Upper lobe of left lung (tissue), 6 donors: Measurements from ENCODE around the gene AAGAB. TPM values are rescaled to one million over a fixed set of nuclear protein-coding genes. Genes with fewer than 3 reads are reported as not detected.

Experiments used
- ATAC-seq, 2 donors: fragments of 200-7000 bp; cut with Tn5 transposase; one replicate each; pipeline ENCODE4 v1.9.1; 2022; ENCODE audit warnings: mild to moderate bottlenecking in 2 of 2, moderate library complexity in 2 of 2; ENCODE audit not compliant: low FRiP score in 2 of 2
- DNase-seq, 2 donors: peaks; one replicate each; pipeline ENCODE4 v3.0.0-alpha.2; 2019 to 2020
- H3K27ac ChIP-seq, 4 donors: fragments of 200-600 bp; sonication (generic); one replicate each; pipeline ENCODE4 v1.5.1; 2016 to 2019
- H3K27me3 ChIP-seq, 4 donors: fragments of 200-600 bp; sonication (generic); one replicate each; pipeline ENCODE4 v1.5.1; 2017 to 2019
- H3K36me3 ChIP-seq, 4 donors: fragments of 200-600 bp; sonication (generic); one replicate each; pipeline ENCODE4 v1.5.1; 2016 to 2019
- H3K4me1 ChIP-seq, 4 donors: fragments of 200-600 bp; sonication (generic); one replicate each; pipeline ENCODE4 v1.5.1; 2018 to 2019
- H3K4me3 ChIP-seq, 4 donors: fragments of 200-600 bp; sonication (generic); one replicate each; pipeline ENCODE4 v1.5.1; 2017 to 2019; ENCODE audit warnings: mild to moderate bottlenecking in 2 of 4, moderate library complexity in 1 of 4
- H3K9me3 ChIP-seq, 4 donors: fragments of 200-600 bp; sonication (generic); one replicate each; pipeline ENCODE4 v1.5.1; 2018 to 2019
- CTCF ChIP-seq, 6 experiments: fragments of 450-650 bp in 4 of 6; fragments of 200-600 bp in 2 of 6; sonication (generic) in 2 of 6; IDR thresholded peaks; one replicate each; pipeline ENCODE4 v1.5.1; 2016 to 2019; ENCODE audit warnings: antibody characterized with exemption in 6 of 6
- EP300 ChIP-seq, 4 donors: sonication (generic); formaldehyde crosslinking; IDR thresholded peaks; one replicate each; pipeline ENCODE4 v1.5.1; 2017; ENCODE audit warnings: antibody characterized with exemption in 4 of 4, control low read depth in 2 of 4
- POLR2A ChIP-seq, 4 donors: fragments of 450-650 bp; IDR thresholded peaks; one replicate each; pipeline ENCODE4 v1.5.1; 2016 to 2017; ENCODE audit warnings: antibody characterized with exemption in 4 of 4, mild to moderate bottlenecking in 2 of 4
- POLR2AphosphoS5 ChIP-seq, 2 donors: sonication (generic); formaldehyde crosslinking; IDR thresholded peaks; one replicate each; pipeline ENCODE4 v1.5.1; 2017; ENCODE audit warnings: antibody characterized with exemption in 2 of 2
- WGBS, 2 donors: methylation state at CpG; one replicate each; pipeline ENCODE4 v1.1.5; 2017 to 2018; 5-methylcytosine and 5-hydroxymethylcytosine counted together
- total RNA-seq, 6 donors: library from RNA; depleted of rRNA in 4 of 6; stranded (reverse); fragments of >200 nt in 4 of 6; gene quantifications; one replicate each; pipeline versions ENCODE4 v1.1.0 to v1.2.1, GENCODE V29; 2016 to 2021
- donor health status: DM: no; HTN: no; CAD: no; lungs with moderate emphysema.
- donor health status: DM: no; HTN: yes; CAD: no; lungs with severe emphysema.

The AAGAB gene
- total RNA-seq, 6 donors from 2014 or later, result 23.0 to 54.2 (median 32.3) TPM

GRCh38 chr15:67192185-67192820 is 62.2 kb downstream of the AAGAB start:
- H3K36me3 ChIP-seq, result peaks cover 0 to 48% (median 13%) of the 10 kb centered on the region in 4 donors
- H3K9me3 ChIP-seq, result no peaks in the 10 kb centered on the region
- DNase-seq (no peak), ATAC-seq (no peak)
- H3K27ac ChIP-seq, result no peak overlapping the region
- H3K4me1 ChIP-seq, result peaks cover 0 to 2% (median 0%) of the 10 kb centered on the region in 4 donors
- WGBS, 2 donors, result 83 to 88% methylated on average over 5 of the region's 5 CpGs
- TF ChIP-seq EP300 (IDR thresholded peaks at IDR 0.05) (no peak), CTCF (IDR thresholded peaks at IDR 0.05) (no peak), POLR2A (IDR thresholded peaks at IDR 0.05) (no peak), POLR2AphosphoS5 (IDR thresholded peaks at IDR 0.05) (no peak)
- H3K4me3 ChIP-seq, result no peak overlapping the region
- H3K27me3 ChIP-seq, result no peaks in the 10 kb centered on the region

GRCh38 chr15:67190813-67191212 is 63.6 kb downstream of the AAGAB start:
- peaks cover 11 to 13% (median 11%) of the 10 kb centered on the region in 4 donors for H3K4me1 ChIP-seq
- peak overlapping the region in 1 of 4 donors; percentile 59 for H3K27ac ChIP-seq
- 83 to 98% methylated on average over 9 to 11 of the region's 11 CpGs for WGBS, 2 donors
- no peaks in the 10 kb centered on the region for H3K9me3 ChIP-seq
- DNase-seq (no peak), ATAC-seq (no peak)
- no peak overlapping the region for H3K4me3 ChIP-seq
- H3K36me3 ChIP-seq, result peaks cover 0 to 51% (median 14%) of the 10 kb centered on the region in 4 donors
- TF ChIP-seq CTCF (IDR thresholded peaks at IDR 0.05) (no peak), POLR2AphosphoS5 (IDR thresholded peaks at IDR 0.05) (no peak)
- H3K27me3 ChIP-seq, result no peaks in the 10 kb centered on the region

DNA sequence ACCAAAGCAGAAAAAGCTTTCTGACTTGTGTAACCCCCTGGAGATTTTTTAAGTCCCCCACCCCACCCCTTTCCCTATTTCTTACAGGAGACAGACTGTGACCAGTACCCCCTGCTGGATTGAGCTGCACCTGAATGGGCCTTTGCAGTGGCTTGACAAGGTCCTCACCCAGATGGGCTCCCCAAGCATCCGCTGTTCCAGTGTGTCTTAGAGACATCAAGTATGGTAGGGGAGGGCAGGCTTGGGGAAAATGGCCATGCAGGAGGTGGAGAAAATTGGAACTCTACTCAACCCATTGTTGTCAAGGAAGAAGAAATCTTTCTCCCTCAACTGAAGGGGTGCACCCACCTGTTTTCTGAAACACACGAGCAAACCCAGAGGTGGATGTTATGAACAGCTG is 64.1 kb downstream of the AAGAB start:
- Histone ChIP-seq H3K9me3 (no peaks in the 10 kb centered on the region), H3K27ac (peak overlapping the region; percentile 44 to 59 (median 48)), H3K4me3 (no peak overlapping the region), H3K4me1 (peaks cover 14 to 16% (median 15%) of the 10 kb centered on the region in 4 donors), H3K27me3 (no peaks in the 10 kb centered on the region), H3K36me3 (peaks cover 0 to 52% (median 15%) of the 10 kb centered on the region in 4 donors)
- 100% methylated on average over 2 of the region's 2 CpGs for WGBS, 2 donors
- ATAC-seq, result no peak
- no peak for DNase-seq
- TF ChIP-seq POLR2A (IDR thresholded peaks at IDR 0.05) (no peak), CTCF (IDR thresholded peaks at IDR 0.05) (no peak), POLR2AphosphoS5 (IDR thresholded peaks at IDR 0.05) (no peak), EP300 (IDR thresholded peaks at IDR 0.05) (no peak)

GRCh38 chr15:67189326-67190051 is 65.0 kb downstream of the AAGAB start:
- ATAC-seq, result peak; percentile 28 to 74
- WGBS, 2 donors, result 86 to 94% methylated on average over 16 to 26 of the region's 26 CpGs
- peaks cover 0 to 56% (median 23%) of the 10 kb centered on the region in 4 donors for H3K36me3 ChIP-seq

DNA sequence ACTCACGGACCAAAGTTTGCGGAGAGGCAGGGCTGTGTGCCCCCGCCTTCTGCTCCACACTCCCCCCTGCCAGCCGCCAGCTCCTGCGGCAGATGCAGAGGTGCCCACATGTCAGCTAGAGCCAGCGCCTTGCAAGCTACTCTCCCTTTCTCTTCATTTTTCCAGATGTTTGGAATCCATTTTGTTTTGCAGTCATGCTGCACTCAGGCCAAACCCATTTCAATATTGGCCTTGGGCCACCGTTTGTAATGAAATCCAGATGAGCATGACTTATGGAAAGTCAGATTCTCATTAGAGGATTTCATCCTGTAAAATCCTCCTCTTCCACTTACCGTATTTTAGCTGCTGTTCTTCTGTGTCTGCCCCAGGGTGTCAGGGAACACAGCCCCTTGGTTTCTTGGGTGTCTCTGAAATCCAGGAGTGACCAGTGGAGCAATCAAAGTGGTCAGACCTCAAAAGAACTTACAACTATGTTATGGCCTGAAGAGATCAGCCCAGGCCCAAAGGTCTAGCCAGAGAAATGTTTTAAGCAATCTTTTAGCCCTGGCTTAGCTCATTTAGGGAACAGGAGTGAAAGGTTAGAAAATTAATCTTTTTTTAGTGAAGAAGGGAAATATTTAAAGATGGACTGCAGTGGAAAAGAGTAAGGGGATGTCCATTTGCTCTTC is 65.8 kb downstream of the AAGAB start:
- Histone ChIP-seq H3K36me3 (peaks cover 0 to 55% (median 24%) of the 10 kb centered on the region in 4 donors), H3K27ac (peak overlapping the region; percentile 45 to 83 (median 54)), H3K4me1 (peaks cover 14 to 16% (median 15%) of the 10 kb centered on the region in 4 donors), H3K4me3 (no peak overlapping the region), H3K9me3 (no peaks in the 10 kb centered on the region), H3K27me3 (no peaks in the 10 kb centered on the region)
- ATAC-seq, result peak in 1 of 2 donors; percentile 60
- TF ChIP-seq EP300 (IDR thresholded peaks at IDR 0.05), result no peak
- 89% methylated on average over 8 of the region's 8 CpGs for WGBS, 2 donors
- DNase-seq, result no peak

More at GRCh38 chr15:67189326-67190051, 65.0 kb downstream of the AAGAB start:
- DNase-seq, result peak in 1 of 2 donors; percentile 86
- Histone ChIP-seq H3K4me1 (peaks cover 14 to 16% (median 15%) of the 10 kb centered on the region in 4 donors), H3K27ac (peak overlapping the region; percentile 47 to 83 (median 54)), H3K27me3 (no peaks in the 10 kb centered on the region), H3K9me3 (no peaks in the 10 kb centered on the region), H3K4me3 (no peak overlapping the region)
- TF ChIP-seq EP300 (IDR thresholded peaks at IDR 0.05) (no peak), POLR2A (IDR thresholded peaks at IDR 0.05) (no peak), POLR2AphosphoS5 (IDR thresholded peaks at IDR 0.05) (peak in 1 of 2 donors; percentile 37)
